OCI-LY7 (cell line): ENCODE results near the gene MYH11. TPM values are rescaled to one million over a fixed set of nuclear protein-coding genes. Genes with fewer than 3 reads are reported as not detected.

Experiments used
- BruUV-seq: library from RNA; stranded (reverse); fragments of 400-500 nt; replicated peaks from 2 replicates; lab custom pipeline; 2021; lab: Mats Ljungman, UMichigan
- CTCF ChIA-PET: fragments of 300-600 bp; sonication (Branson Sonifier 250); formaldehyde crosslinking; loops from one replicate; lab custom pipeline; 2022; ENCODE audit warnings: antibody characterized with exemption; ENCODE audit not compliant: unreplicated experiment; lab: Charles Lee
- POLR2A ChIA-PET: fragments of 300-600 bp; sonication (Branson Sonifier 250); formaldehyde crosslinking; loops from one replicate; lab custom pipeline; 2022; ENCODE audit warnings: antibody characterized with exemption; lab: Charles Lee
- DNase-seq: peaks from one replicate; pipeline ENCODE4 v3.0.0-alpha.2; 2015; ENCODE audit warnings: low spot score
- H2AFZ ChIP-seq: fragments of 200-600 bp; sonication (generic), shearing (Covaris generic); 2 replicates; pipeline ENCODE4 v1.6.1; 2014; ENCODE audit warnings: mild to moderate bottlenecking, antibody characterized with exemption, low read length, moderate library complexity
- H3K27ac ChIP-seq: fragments of 200-600 bp; sonication (generic); 2 replicates; pipeline ENCODE4 v1.5.1; 2014; ENCODE audit warnings: mixed run types, low read depth, mild to moderate bottlenecking, moderate library complexity, low read length, inconsistent platforms; ENCODE audit not compliant: poor library complexity, severe bottlenecking
- H3K36me3 ChIP-seq: fragments of 200-600 bp; sonication (generic); 2 replicates; pipeline ENCODE4 v1.6.1; 2014; ENCODE audit warnings: mild to moderate bottlenecking, antibody characterized with exemption, low read length, moderate library complexity, mixed read lengths; ENCODE audit not compliant: insufficient read depth
- H3K4me1 ChIP-seq: fragments of 200-600 bp; sonication (generic); 2 replicates; pipeline ENCODE4 v1.5.1; 2014; ENCODE audit warnings: mild to moderate bottlenecking, low read length; ENCODE audit not compliant: insufficient read depth, poor library complexity, severe bottlenecking
- H3K4me2 ChIP-seq: fragments of 200-600 bp; sonication (generic); 2 replicates; pipeline ENCODE4 v1.6.1; 2014; ENCODE audit warnings: mild to moderate bottlenecking, low read length
- H3K4me3 ChIP-seq: fragments of 200-600 bp; sonication (generic); 2 replicates; pipeline ENCODE4 v1.5.1; 2014; ENCODE audit warnings: mild to moderate bottlenecking, low read depth, low read length; ENCODE audit not compliant: poor library complexity, severe bottlenecking
- H3K79me2 ChIP-seq: fragments of 200-600 bp; sonication (generic); 2 replicates; pipeline ENCODE4 v1.6.1; 2016; ENCODE audit warnings: low read depth, mild to moderate bottlenecking, low read length, moderate library complexity, mixed read lengths; ENCODE audit not compliant: insufficient read depth
- H3K9me2 ChIP-seq: fragments of 200-600 bp; sonication (generic); 2 replicates; pipeline ENCODE4 v1.6.1; 2016; ENCODE audit warnings: mild to moderate bottlenecking, low read length, mixed read lengths; ENCODE audit not compliant: insufficient read depth
- H3K9me3 ChIP-seq: fragments of 200-600 bp; sonication (generic); 2 replicates; pipeline ENCODE4 v1.6.1; 2014; ENCODE audit warnings: mild to moderate bottlenecking, mixed run types, low read length, mixed read lengths
- H4K20me1 ChIP-seq: fragments of 200-600 bp; sonication (generic); 2 replicates; pipeline ENCODE4 v1.6.1; 2014; ENCODE audit warnings: mild to moderate bottlenecking, antibody characterized with exemption, low read length, moderate library complexity, mixed read lengths; ENCODE audit not compliant: insufficient read depth
- CTCF ChIP-seq: fragments of 200-600 bp; sonication (generic); conservative IDR thresholded peaks from 2 replicates; pipeline ENCODE4 v1.5.1; 2014; ENCODE audit warnings: mild to moderate bottlenecking, antibody characterized with exemption, low read length, moderate library complexity, mixed read lengths
- EZH2phosphoT487 ChIP-seq: fragments of 200-600 bp; sonication (generic); IDR thresholded peaks from 2 replicates; pipeline ENCODE4 v1.6.1; 2018; ENCODE audit warnings: low read depth, borderline replicate concordance, mild to moderate bottlenecking, mixed run types, antibody characterized with exemption, low read length, moderate library complexity, mixed read lengths
- intact Hi-C: fragments of 100-400 bp; cut with micrococcal nuclease; formaldehyde crosslinking; loops from one replicate; pipeline ENCODE4 v1.10.0; 2022; ENCODE audit not compliant: unreplicated experiment
- total RNA-seq, 2 experiments: library from RNA; depleted of rRNA in 1 of 2; stranded (reverse); fragments of >200 nt in 1 of 2; shearing (Covaris generic) in 1 of 2; gene quantifications; 2 replicates each; pipeline ENCODE4 v1.2.3, GENCODE V29; 2014 to 2022

MYH11 gene
- total RNA-seq, 2 experiments from 2014 or later: 5.7 to 33.8 TPM

GRCh38 chr16:15857724-15858560 lies 1.1 kb upstream of the MYH11 start:
- intact Hi-C loops: loop anchor here (2.0 kb wide), 1 partner anchor 239 kb away; no protein-coding TSS in a partner anchor
- peak overlapping the region; percentile 96 for H3K4me2 ChIP-seq
- peak overlapping the region; percentile 44; the same call in 1 of the 2 replicates for H2AFZ ChIP-seq
- TF ChIP-seq EZH2phosphoT487: no peak
- TF ChIP-seq CTCF: no peak
- no peaks in the 10 kb centered on the region for H3K36me3 ChIP-seq
- H3K79me2 ChIP-seq: peaks cover 14% of the 10 kb centered on the region
- no TSS peak for BruUV-seq
- DNase-seq: no peak
- H3K27ac ChIP-seq: no peak overlapping the region
- peak overlapping the region; percentile 73 for H3K4me3 ChIP-seq
- no peaks in the 10 kb centered on the region for H4K20me1 ChIP-seq
- CTCF ChIA-PET: no interaction called here
- no peaks in the 10 kb centered on the region for H3K9me3 ChIP-seq
- peaks cover 54% of the 10 kb centered on the region for H3K4me1 ChIP-seq
- POLR2A ChIA-PET: no interaction called here
- no peaks in the 10 kb centered on the region for H3K9me2 ChIP-seq

GRCh38 chr16:15856182-15856581 lies 646 bp downstream of the MYH11 start:
- Histone ChIP-seq H3K27ac (peak overlapping the region; percentile 96), H3K36me3 (no peaks in the 10 kb centered on the region), H3K4me1 (peaks cover 68% of the 10 kb centered on the region), H3K9me2 (no peaks in the 10 kb centered on the region), H4K20me1 (no peaks in the 10 kb centered on the region), H3K4me3 (peak overlapping the region; percentile 73), H2AFZ (peak overlapping the region; percentile 44; the same call in 1 of the 2 replicates), H3K9me3 (no peaks in the 10 kb centered on the region), H3K79me2 (peaks cover 14% of the 10 kb centered on the region), H3K4me2 (peak overlapping the region; percentile 96)
- TSS peak; percentile 83 for BruUV-seq
- ChIA-PET CTCF (no interaction called here), POLR2A (interaction anchor here (0.6 to 1.0 kb wide), 2 partner anchors 32 to 204 kb away, joined by 3 to 4 read pairs; partner anchors contain the start of gene CEP20)
- TF ChIP-seq CTCF: no peak
- DNase-seq: peak; percentile 55
- intact Hi-C loops: loop anchor here (2.0 kb wide), 1 partner anchor 241 kb away; no protein-coding TSS in a partner anchor

- Histone ChIP-seq H3K27ac (peak overlapping the region; percentile 96), H3K9me2 (no peaks in the 10 kb centered on the region), H3K9me3 (no peaks in the 10 kb centered on the region), H3K4me1 (peaks cover 71% of the 10 kb centered on the region), H3K79me2 (peaks cover 14% of the 10 kb centered on the region), H3K4me3 (peak overlapping the region; percentile 73), H4K20me1 (no peaks in the 10 kb centered on the region), H3K36me3 (no peaks in the 10 kb centered on the region), H2AFZ (peak overlapping the region; percentile 44; the same call in 1 of the 2 replicates), H3K4me2 (peak overlapping the region; percentile 96)
- BruUV-seq: no TSS peak
- TF ChIP-seq CTCF: no peak
- no peak for TF ChIP-seq EZH2phosphoT487
- ChIA-PET CTCF (no interaction called here), POLR2A (interaction anchor here (0.6 to 0.9 kb wide), 3 partner anchors 12 to 250 kb away, joined by 3 read pairs; no protein-coding TSS in a partner anchor)
- intact Hi-C loops: loop anchor here (2.0 kb wide), 2 partner anchors 241 to 249 kb away; no protein-coding TSS in a partner anchor
- peak; percentile 89 for DNase-seq
These were observed 1.2 kb downstream of the MYH11 start for GRCh38 chr16:15855704-15856003.
